GM18951 (cell line): Measurements from ENCODE around the gene SLN.
"Not testable (repeated sequence)": the region's sequence is repeated elsewhere in the genome, so short reads cannot be mapped to it uniquely, and the experiment has no call there.

Source experiments
- POLR2A ChIP-seq: IDR thresholded peaks from 4 replicates; pipeline ENCODE4 v1.6.1; 2011; ENCODE audit warnings: mild to moderate bottlenecking; ENCODE audit not compliant: insufficient read length, insufficient read depth; ENCODE audit errors: extremely low read depth
- in situ Hi-C: fragments of 300-500 bp; cut with MboI; formaldehyde crosslinking; loops from one replicate; pipeline ENCODE4 v1.12.0; 2022; ENCODE audit warnings: low sequenced_read_pairs, mixed read lengths, inconsistent platforms; ENCODE audit not compliant: unreplicated experiment

Gene SLN

DNA sequence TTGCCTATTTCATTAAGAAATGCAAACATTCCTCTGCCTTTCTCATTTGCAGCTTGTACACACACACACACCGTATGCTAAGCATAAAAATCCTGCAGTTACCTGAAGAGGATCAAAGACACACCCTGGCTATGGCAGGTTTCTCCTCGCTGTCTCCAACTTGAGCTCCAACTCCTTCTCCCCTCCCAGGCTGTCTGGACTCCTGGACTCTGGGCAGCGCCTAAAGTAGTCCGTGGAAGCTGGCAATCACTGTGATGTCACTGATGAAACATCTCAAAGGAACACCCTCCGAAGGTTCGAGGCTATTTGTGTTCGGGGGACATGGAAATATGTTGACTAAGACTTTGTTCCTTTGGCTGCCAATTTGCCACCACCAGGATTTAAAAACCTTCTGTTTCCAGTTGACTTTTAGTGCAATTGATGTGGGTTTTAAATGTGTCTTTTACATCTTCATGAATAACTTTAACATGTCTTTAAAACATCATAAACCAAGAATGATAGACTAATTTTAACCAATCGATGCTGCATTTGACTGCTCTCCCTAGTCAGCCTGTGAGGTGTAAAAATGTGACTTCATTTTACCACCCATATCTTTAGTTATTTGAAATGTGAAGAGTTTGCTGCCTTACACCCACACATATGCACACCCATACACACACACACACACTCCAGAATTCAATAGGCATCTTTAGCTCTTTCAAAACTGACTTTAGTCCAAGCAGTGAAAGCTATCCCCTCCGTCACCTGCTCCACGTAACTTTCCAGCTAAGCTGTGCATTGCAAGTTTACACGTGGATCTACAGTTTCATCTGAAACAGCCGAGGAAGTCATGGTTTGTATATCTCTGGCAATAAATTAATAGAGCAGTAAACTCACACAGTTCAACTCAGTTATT, at the start of gene SLN:
TSS of gene SLN (minus strand) at position 196 of the 895 bp plus-strand sequence.
- no peak for TF ChIP-seq POLR2A
- in situ Hi-C loops: no loop called here

DNA sequence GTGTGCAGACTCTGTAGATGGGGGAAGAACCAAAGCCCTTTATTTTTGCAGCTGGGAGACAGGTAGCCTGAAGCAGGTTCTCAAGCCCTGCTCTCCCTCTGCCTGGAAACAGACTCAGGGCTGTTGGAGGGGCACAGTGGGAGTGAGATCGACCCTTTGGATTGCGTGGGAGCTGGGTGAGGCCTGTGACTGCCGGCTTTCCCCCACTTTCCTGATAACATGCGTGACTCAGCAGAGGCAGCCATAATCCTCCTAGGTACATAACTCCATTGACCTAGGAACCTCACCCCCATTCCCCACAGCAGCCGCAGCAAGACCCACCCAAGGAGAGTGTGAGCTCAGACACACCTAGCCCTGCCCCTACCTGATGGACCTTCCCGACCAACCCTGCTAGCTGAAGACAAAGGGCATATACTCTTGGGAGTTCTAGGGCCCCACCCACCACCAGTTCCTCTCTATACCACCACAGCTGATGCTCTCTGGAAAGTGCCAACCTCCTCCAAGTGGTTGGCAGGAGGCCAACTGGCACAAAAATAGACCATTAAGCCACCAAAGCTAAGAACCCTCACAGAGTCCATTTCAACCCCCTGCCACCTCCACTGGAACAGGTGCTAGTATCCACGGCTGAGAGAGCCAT, 47.0 kb upstream of the SLN start:
- in situ Hi-C loops: not testable (repeated sequence)

DNA sequence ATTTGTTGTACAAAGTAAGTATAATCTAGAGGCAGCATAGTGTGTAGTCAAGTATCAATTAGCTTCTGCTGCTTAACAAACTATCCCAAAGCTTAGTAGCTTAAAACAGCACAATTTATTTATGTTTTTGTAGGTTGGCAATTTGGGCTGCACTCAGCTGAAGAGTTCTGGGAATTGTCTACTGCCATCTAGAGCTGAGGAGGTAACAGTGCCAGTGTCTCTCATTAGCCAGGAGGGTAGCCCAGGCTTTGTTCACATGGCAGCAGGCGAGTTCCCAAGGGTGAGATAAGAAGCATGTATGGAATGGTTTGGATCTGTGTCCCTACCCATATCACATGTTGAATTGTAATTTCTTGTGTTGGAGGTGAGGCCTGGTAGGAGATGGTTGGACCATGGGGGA, 45.8 kb upstream of the SLN start:
- in situ Hi-C loops: no loop called here

DNA sequence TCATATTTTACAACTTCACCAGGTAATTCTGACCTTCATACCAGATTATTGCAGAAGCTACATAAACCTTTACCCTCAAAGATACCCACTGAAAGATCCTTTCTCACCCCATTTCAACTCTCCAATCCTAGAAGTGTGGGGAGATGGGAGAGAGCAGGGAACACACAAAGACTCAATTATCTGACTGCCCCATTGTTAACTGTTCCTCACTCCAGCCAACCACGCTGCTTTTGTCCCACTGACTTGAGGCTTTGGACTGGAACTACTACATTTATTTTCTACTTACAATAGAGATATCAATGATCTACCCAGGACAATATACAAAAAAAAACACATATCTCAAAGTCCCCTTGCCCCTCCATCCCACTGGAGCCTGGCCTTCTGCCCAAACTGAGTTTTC, 44.7 kb upstream of the SLN start:
- in situ Hi-C loops: no loop called here
- no peak for TF ChIP-seq POLR2A

More for the DNA sequence above, 45.8 kb upstream of the SLN start:
- no peak for TF ChIP-seq POLR2A

DNA sequence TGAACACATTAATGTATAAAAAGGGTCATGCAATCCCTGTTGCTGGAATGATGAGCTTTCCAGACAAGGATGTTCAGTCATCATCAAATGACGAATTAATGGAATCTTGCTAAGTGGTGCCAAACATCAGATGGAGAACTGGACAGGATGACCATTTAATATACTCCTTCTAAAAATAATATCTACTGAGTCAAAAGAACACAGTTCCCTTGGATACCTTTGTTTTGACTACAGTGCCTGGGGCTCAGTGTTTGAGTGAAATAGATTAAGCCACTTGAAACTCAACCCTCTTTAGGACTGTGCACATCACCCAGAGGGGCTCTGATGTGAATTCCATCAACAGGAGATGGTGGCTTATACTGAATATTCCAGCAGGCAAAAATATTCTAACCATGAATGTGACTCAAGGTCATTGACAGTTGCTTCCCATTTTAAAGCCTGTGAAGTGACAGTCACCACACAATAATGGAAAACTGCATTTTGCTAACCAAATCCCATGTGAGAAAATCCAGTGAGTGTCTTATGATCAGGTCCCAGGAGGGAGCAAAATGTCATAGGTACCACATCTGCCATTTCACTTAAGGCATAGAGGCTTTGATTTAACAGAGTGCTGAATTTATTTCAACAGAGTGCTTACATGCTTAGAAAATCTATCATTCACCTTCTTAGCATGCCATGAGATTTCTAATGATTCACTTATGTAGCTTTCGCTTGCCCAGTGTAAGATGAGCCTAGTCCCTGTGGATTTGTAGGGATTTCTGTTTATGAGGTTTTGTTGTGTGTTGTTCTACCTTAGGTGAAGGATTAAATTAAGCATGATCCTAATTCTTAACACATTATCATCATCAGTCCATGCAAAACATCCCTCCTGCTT, 41.3 kb upstream of the SLN start:
- no peak for TF ChIP-seq POLR2A
- in situ Hi-C loops: no loop called here

DNA sequence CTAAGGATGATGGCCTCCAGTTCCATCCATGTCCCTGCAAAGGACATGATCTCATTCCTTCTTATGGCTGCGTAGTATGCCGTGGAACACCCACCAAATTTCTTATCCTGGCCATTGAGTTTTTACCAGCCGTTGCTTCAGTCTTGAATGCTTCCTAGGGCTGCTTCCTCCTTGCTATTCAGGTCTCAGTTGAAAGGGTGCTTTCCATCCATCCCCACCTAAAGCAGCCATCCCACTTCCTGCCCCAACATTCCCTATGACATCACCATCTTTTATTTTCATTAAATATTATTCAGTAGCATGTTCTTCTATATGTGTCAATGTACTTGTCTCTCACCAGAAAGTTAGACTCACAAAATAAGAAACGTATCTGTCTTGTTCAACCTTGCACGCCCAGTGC, 40.7 kb upstream of the SLN start:
- no peak for TF ChIP-seq POLR2A
- in situ Hi-C loops: no loop called here

DNA sequence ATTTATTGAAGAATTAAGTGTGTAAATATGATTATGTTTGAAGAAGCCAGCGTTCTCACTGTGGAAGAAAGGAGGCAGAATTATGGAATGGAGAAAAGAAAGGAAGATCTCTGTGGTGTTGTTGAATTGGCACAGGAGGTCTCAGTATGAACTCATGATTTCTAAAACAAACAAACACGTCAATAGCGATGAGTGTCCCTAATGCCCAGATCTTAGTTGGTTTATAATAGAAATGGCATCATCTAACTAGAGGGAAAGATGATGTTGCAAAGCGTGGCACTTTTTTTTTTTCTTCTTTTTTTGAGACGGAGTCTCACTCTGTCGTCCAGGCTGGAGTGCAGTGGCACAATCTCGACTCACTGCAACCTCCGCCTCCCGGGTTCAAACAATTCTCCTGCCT, 39.2 kb upstream of the SLN start:
- in situ Hi-C loops: no loop called here
- no peak for TF ChIP-seq POLR2A

DNA sequence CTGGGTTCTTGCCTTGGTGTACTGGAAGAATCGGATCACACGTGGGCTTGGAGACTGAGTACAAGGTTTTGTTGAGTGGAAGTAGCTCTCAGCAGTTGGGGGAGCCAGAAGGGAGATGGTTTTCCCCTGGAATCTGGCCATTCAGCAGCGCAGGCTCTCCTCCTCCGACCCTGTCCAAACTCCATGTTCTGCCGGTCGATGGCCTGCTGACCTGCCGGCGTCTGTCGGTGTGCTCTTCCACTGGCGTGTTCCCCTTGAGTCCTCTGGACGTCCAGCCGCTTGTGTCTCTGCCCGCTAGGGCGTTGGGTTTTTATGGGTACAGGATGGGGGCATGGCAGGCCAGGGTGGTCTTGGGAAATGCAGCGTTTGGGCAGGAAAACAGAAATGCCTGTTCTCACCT, 38.5 kb upstream of the SLN start:
- in situ Hi-C loops: no loop called here
- TF ChIP-seq POLR2A: no peak

DNA sequence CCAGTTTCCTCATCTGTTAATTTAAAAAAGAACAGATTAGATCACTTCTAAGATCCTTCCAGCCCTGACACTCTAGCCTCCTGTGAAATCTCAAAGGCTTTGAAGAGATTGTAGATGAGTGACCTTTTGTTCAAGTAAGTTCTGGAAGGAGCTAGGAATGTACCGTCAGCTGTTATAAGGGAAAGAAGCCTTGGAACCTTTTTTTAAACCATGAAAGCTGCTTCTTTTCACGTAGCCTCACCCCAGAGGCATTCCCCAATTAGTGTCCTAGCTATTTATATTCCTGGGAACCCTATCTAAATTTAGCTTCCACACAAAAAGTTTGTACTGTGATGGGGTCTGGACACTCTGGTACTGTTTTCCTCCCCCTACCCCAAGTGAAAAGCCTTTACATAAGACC, 35.8 kb upstream of the SLN start:
- no peak for TF ChIP-seq POLR2A
- in situ Hi-C loops: no loop called here

DNA sequence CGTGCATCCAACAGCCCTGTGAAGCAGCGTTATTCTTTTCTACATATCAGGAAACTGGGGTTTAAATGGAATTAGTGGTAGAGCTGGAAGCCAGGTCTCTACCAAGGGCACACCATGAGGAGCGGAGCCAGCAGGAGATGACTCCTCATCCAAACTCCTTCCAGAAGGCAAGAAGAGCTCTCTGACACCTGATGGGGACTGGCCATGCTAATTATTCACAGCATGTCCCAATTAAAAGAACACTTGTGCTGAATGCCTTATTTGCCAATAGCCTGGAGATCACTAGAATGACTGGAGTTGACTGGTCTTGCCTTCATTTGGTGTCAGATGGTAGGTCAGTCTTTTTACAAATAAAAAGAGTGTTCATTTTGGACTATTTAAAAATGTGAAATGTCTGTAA, 32.9 kb upstream of the SLN start:
- in situ Hi-C loops: no loop called here
- no peak for TF ChIP-seq POLR2A

DNA sequence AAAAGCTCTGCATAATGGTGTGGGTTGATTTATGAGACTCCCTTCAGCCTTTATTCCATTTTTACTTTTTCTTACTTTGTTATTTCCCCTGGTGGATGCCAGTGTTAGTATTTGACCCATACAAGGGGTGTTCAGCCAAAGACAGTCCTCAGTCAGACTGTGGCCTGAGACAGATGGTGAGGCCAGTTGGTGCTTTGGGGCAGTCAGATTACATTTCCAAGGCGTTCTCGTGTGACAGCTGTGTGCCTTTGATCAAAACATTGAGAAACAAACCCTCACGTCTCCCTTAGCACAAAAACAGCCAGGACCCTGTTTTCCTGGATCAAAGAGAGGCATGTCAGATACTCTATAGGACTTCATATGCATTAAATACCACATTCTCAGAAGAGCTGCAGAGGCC, 31.3 kb upstream of the SLN start:
- in situ Hi-C loops: no loop called here
- TF ChIP-seq POLR2A: no peak

DNA sequence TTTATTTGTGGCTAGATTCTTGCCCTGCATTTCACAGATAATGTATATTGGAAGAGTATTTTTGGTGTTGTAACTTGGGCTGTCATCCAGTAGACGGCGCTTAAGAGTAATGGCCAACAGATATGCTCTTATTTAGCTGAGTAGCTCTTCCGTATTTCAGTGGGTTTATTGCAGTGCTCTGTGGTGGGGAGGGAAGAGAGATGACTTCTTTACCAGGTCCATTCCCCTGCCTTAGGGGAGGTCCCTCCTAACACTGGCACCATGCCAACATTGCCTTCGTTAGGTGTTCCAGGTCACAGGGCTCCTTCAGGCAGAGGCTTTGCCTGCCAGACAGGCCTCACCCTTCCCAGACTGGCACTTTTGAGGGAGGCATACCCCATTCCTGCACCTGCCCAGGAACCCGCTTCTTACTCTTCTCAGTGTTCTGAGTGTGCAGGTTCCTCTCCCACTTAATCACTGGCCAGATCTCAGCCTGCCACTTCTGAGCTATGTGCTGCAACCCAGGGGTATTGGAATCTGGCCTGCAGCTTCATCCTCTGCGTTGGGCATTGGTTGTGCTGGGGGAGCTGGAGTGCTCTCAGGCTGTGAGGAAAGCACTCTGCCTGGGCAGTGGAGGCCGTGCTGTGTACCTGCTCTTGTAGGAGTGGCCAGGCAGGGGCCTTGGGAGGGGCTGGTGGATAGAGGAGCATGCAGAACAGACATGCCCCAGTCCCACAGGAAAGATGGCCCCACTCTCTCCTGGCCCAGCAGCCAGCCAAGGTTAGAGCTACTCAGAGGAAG, 29.4 kb upstream of the SLN start:
- in situ Hi-C loops: no loop called here
- no peak for TF ChIP-seq POLR2A

DNA sequence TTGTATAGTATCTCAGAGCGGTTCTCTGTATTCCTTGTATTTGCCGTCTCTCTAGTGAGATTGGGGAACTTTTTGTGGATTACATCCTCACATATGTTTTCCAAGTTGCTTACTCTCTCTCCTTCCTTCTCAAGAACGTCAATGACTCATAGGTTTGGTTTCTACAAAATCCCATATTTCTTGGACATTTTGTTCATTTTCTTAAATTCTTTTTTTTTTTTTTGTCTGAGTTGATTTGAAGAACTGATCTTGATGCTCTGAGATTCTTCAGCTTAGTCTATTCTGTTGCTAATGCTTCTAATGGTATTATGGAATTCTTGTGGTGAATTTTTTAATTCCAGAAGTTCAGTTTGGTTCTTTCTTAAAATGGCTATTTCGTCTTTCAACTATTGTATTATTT, 28.4 kb upstream of the SLN start:
- TF ChIP-seq POLR2A: no peak
- in situ Hi-C loops: no loop called here
